ENCODE measurements around the gene ACTG1. TPM values are rescaled to one million over a fixed set of nuclear protein-coding genes. Genes with fewer than 3 reads are reported as not detected.

The ACTG1 gene
- total RNA-seq, 1 donor from 2014 or later = 2,949 TPM

GRCh38 chr17:81545160-81545949, 32.8 kb upstream of the ACTG1 start:
- Mint-ChIP-seq H3K27ac (no peak overlapping the region), H3K27me3 (no peaks in the 10 kb centered on the region), H3K4me1 (peaks cover 12% of the 10 kb centered on the region), H3K9me3 (no peaks in the 10 kb centered on the region), H3K36me3 (ENCODE audit: low read depth) (peaks cover 75% of the 10 kb centered on the region), H3K4me3 (no peak overlapping the region)
- ATAC-seq (ENCODE audit: low read depth) = no peak
- no peak for DNase-seq
- CTCF ChIA-PET = no interaction called here
- intact Hi-C loops (cut with micrococcal nuclease) = no loop called here
- POLR2A ChIA-PET = interaction anchor here (0.8 kb wide), 1 partner anchor 16 kb away, joined by 3 read pairs; no protein-coding TSS in a partner anchor
- TF ChIP-seq, protein P1, sequence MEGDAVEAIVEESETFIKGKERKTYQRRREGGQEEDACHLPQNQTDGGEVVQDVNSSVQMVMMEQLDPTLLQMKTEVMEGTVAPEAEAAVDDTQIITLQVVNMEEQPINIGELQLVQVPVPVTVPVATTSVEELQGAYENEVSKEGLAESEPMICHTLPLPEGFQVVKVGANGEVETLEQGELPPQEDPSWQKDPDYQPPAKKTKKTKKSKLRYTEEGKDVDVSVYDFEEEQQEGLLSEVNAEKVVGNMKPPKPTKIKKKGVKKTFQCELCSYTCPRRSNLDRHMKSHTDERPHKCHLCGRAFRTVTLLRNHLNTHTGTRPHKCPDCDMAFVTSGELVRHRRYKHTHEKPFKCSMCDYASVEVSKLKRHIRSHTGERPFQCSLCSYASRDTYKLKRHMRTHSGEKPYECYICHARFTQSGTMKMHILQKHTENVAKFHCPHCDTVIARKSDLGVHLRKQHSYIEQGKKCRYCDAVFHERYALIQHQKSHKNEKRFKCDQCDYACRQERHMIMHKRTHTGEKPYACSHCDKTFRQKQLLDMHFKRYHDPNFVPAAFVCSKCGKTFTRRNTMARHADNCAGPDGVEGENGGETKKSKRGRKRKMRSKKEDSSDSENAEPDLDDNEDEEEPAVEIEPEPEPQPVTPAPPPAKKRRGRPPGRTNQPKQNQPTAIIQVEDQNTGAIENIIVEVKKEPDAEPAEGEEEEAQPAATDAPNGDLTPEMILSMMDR (IDR thresholded peaks at IDR 0.05) = no peak

DNA sequence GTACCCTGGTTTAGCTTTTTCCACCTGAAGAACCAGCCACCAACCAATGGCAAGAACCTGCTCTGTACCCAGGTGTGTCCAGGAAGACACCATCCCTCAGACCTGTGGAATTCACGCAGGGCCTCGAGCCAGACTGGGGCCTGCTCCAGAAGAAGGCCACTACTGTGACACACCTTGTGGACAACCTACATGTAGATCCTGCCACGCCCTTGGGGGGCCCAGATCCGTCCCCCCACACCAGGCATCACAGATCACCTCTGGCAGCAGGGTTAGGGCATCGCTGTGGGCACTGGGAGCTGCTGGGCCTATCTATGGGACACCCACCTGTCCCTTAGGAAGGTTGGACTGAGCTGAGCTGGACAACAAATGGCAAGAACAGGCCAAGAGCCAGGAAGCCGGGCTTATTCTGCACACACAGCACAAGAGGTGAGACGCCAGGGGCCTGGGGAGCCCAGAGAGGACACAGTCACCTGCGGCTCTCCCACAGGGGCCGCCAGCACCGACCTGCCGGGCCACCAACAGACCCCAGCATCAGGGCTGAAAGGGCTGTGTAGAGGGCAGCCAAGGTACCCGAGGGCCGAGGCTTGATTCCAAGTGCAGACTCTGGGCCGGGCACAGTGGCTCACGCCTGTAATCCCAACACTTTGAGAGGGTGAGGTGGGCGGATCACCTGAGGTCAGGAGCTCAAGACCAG, 31.8 kb upstream of the ACTG1 start:
- CTCF ChIA-PET = no interaction called here
- Mint-ChIP-seq H3K27me3 (no peaks in the 10 kb centered on the region), H3K36me3 (ENCODE audit: low read depth) (peaks cover 72% of the 10 kb centered on the region), H3K4me1 (peaks cover 3% of the 10 kb centered on the region), H3K4me3 (no peak overlapping the region), H3K9me3 (no peaks in the 10 kb centered on the region), H3K27ac (no peak overlapping the region)
- POLR2A ChIA-PET = interaction anchor here (1.4 kb wide), 2 partner anchors 29 to 35 kb away, joined by 4 read pairs; no protein-coding TSS in a partner anchor
- no peak for ATAC-seq (ENCODE audit: low read depth)
- TF ChIP-seq, protein P1 (IDR thresholded peaks at IDR 0.05) = no peak
- intact Hi-C loops (cut with micrococcal nuclease) = no loop called here
- no peak for DNase-seq

DNA sequence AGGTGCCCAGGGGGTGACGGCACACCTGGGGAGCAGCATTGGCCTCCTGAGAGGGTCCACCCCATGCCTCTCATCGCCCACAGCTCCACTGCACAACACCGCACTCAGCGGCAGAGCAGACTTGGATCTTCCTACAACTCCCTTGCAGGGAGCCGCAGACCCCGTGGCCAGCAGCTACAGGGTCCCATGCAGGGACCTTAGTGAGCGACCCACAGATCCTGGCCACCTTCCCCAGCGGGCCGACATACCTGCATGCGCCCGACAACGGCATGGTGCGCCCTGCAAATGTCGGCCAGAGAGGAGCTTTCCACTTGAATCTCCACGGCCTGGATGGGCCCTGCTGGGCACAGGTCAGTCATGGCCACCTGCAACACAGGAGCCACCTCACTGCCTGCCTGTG, 31.2 kb upstream of the ACTG1 start:
- Mint-ChIP-seq H3K9me3 (no peaks in the 10 kb centered on the region), H3K27ac (no peak overlapping the region), H3K36me3 (ENCODE audit: low read depth) (peaks cover 68% of the 10 kb centered on the region), H3K4me3 (no peak overlapping the region), H3K27me3 (no peaks in the 10 kb centered on the region), H3K4me1 (no peaks in the 10 kb centered on the region)
- TF ChIP-seq, protein P1 (IDR thresholded peaks at IDR 0.05) = no peak
- no peak for DNase-seq
- POLR2A ChIA-PET = interaction anchor here (1.4 kb wide), 2 partner anchors 28 to 34 kb away, joined by 4 read pairs; no protein-coding TSS in a partner anchor
- no peak for ATAC-seq (ENCODE audit: low read depth)
- CTCF ChIA-PET = no interaction called here
- intact Hi-C loops (cut with micrococcal nuclease) = no loop called here

GRCh38 chr17:81543339-81543675, 30.7 kb upstream of the ACTG1 start:
- CTCF ChIA-PET = interaction anchor here (1.3 kb wide), 1 partner anchor 24 kb away, joined by 4 read pairs; no protein-coding TSS in a partner anchor

More at GRCh38 chr17:81543339-81543675, 30.7 kb upstream of the ACTG1 start:
- intact Hi-C loops (cut with micrococcal nuclease) = no loop called here
- Mint-ChIP-seq H3K27ac (no peak overlapping the region), H3K4me1 (peaks cover 2% of the 10 kb centered on the region), H3K27me3 (no peaks in the 10 kb centered on the region), H3K36me3 (ENCODE audit: low read depth) (peaks cover 67% of the 10 kb centered on the region), H3K9me3 (no peaks in the 10 kb centered on the region), H3K4me3 (no peak overlapping the region)
- no peak for ATAC-seq (ENCODE audit: low read depth)
- no peak for DNase-seq
- TF ChIP-seq, protein P1 (IDR thresholded peaks at IDR 0.05) = no peak
- POLR2A ChIA-PET = interaction anchor here (1.4 kb wide), 2 partner anchors 28 to 34 kb away, joined by 4 read pairs; no protein-coding TSS in a partner anchor
